ENCODE results near the gene ZNF717. TPM values are rescaled to one million over a fixed set of nuclear protein-coding genes. Genes with fewer than 3 reads are reported as not detected.

ZNF717 gene

DNA sequence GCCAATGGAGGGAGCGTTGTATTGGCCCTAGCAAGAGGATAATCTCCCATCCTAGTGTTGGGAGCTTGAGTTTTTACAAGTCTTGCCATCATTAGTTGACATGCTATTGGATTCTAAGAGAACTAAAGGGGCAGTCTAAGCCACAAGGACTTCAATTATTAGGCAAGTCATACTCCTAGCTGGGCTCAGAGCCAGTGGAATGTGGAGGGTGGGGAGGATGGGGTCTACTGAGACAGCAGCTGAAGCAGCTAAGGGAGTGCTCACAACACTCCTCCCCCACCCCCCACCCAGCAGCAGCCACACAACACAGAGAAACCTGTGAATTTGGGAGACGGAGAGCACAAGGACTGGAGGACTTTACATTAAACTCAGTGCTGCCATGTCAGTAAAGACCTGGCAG lies 93.3 kb downstream of the ZNF717 start:
- Histone ChIP-seq H2BK120ac (ENCODE audit: low read depth, low read length) (no peak overlapping the region), H2AFZ (ENCODE audit: low read depth, low read length) (no peak overlapping the region), H2BK5ac (ENCODE audit: low read depth, low read length, poor library complexity, severe bottlenecking) (no peak overlapping the region), H3K9me3 (ENCODE audit: control insufficient read depth, low read length) (peaks cover 25% of the 10 kb centered on the region), H2BK12ac (ENCODE audit: low read length in 2 of 2) (no peak overlapping the region), H3K4me3 (ENCODE audit: insufficient read depth in 1 of 2, low read depth in 1 of 2, low read length in 2 of 2) (no peak overlapping the region), H4K8ac (ENCODE audit: low read length) (no peak overlapping the region), H3K36me3 (ENCODE audit: control insufficient read depth in 1 of 2, insufficient read depth in 2 of 2, low read depth in 1 of 2, low read length in 2 of 2) (peaks cover 0 to 5% of the 10 kb centered on the region in 2 experiments), H3K9ac (ENCODE audit: low read length) (no peak overlapping the region), H3K4me2 (ENCODE audit: low read length, poor library complexity, severe bottlenecking) (no peak overlapping the region), H3K27me3 (ENCODE audit: control insufficient read depth in 1 of 2, insufficient read depth in 1 of 2, low read length in 2 of 2) (no peaks in the 10 kb centered on the region), H4K91ac (ENCODE audit: low read length) (no peak overlapping the region), H3K18ac (ENCODE audit: low read depth in 1 of 2, low read length in 2 of 2) (no peak overlapping the region), H3K23ac (ENCODE audit: low read length in 2 of 2) (no peak overlapping the region), H2AK5ac (ENCODE audit: low read length, severe bottlenecking) (no peak overlapping the region), H3K79me1 (replicated peaks; ENCODE audit: low read length, poor library complexity, severe bottlenecking) (no peaks in the 10 kb centered on the region), H3K4ac (ENCODE audit: low read depth in 1 of 2, low read length in 2 of 2) (no peak overlapping the region), H3K27ac (ENCODE audit: low read length, poor library complexity, severe bottlenecking) (no peak overlapping the region), H3K14ac (ENCODE audit: low read length in 2 of 2) (no peak overlapping the region), H3K4me1 (ENCODE audit: control insufficient read depth, insufficient read depth, low read depth, low read length) (no peaks in the 10 kb centered on the region), H2BK15ac (ENCODE audit: low read depth, poor library complexity, severe bottlenecking) (no peak overlapping the region)
- no peak for DNase-seq
- WGBS, result 38% methylated on average over 2 of the region's 2 CpGs

GRCh38 chr3:75687323-75687722 lies 98.0 kb downstream of the ZNF717 start:
- H2BK15ac ChIP-seq (ENCODE audit: low read depth, poor library complexity, severe bottlenecking), result no peak overlapping the region
- H3K27me3 ChIP-seq (ENCODE audit: control insufficient read depth in 1 of 2, insufficient read depth in 1 of 2, low read length in 2 of 2), result no peaks in the 10 kb centered on the region
- H2BK120ac ChIP-seq (ENCODE audit: low read depth, low read length), result no peak overlapping the region
- H4K91ac ChIP-seq (ENCODE audit: low read length), result no peak overlapping the region
- H3K4me2 ChIP-seq (ENCODE audit: low read length, poor library complexity, severe bottlenecking), result no peak overlapping the region
- DNase-seq, result no peak
- H3K27ac ChIP-seq (ENCODE audit: low read length, poor library complexity, severe bottlenecking), result no peak overlapping the region
- 83% methylated on average over 9 of the region's 9 CpGs for WGBS
- H2BK12ac ChIP-seq (ENCODE audit: low read length in 2 of 2), result no peak overlapping the region
- H3K23ac ChIP-seq (ENCODE audit: low read length in 2 of 2), result no peak overlapping the region
- no peak overlapping the region for H4K8ac ChIP-seq (ENCODE audit: low read length)
- peaks cover 0 to 5% of the 10 kb centered on the region in 2 experiments for H3K36me3 ChIP-seq (ENCODE audit: control insufficient read depth in 1 of 2, insufficient read depth in 2 of 2, low read depth in 1 of 2, low read length in 2 of 2)
- H3K79me1 ChIP-seq (replicated peaks; ENCODE audit: low read length, poor library complexity, severe bottlenecking), result no peaks in the 10 kb centered on the region
- no peak overlapping the region for H3K9ac ChIP-seq (ENCODE audit: low read length)
- no peak overlapping the region for H3K14ac ChIP-seq (ENCODE audit: low read length in 2 of 2)
- no peaks in the 10 kb centered on the region for H3K4me1 ChIP-seq (ENCODE audit: control insufficient read depth, insufficient read depth, low read depth, low read length)
- no peak overlapping the region for H2AK5ac ChIP-seq (ENCODE audit: low read length, severe bottlenecking)
- no peak overlapping the region for H3K4me3 ChIP-seq (ENCODE audit: insufficient read depth in 1 of 2, low read depth in 1 of 2, low read length in 2 of 2)
- no peak overlapping the region for H2AFZ ChIP-seq (ENCODE audit: low read depth, low read length)
- no peak overlapping the region for H2BK5ac ChIP-seq (ENCODE audit: low read depth, low read length, poor library complexity, severe bottlenecking)
- peaks cover 16% of the 10 kb centered on the region for H3K9me3 ChIP-seq (ENCODE audit: control insufficient read depth, low read length)
- no peak overlapping the region for H3K18ac ChIP-seq (ENCODE audit: low read depth in 1 of 2, low read length in 2 of 2)
- H3K4ac ChIP-seq (ENCODE audit: low read depth in 1 of 2, low read length in 2 of 2), result no peak overlapping the region

Small RNA genes within 50 kb of the gene (small RNA-seq; reads per million reads assigned to genes)
- not detected for gene MIR4273 (ENCODE audit: low read depth)
